Measurements from ENCODE around the gene RPP14. TPM values are rescaled to one million over a fixed set of nuclear protein-coding genes. Genes with fewer than 3 reads are reported as not detected.
"Not testable (repeated sequence)": the region's sequence is repeated elsewhere in the genome, so short reads cannot be mapped to it uniquely, and the experiment has no call there.

Gene RPP14
- total RNA-seq, 1 donor from 2014 or later, result 16.1 TPM

DNA sequence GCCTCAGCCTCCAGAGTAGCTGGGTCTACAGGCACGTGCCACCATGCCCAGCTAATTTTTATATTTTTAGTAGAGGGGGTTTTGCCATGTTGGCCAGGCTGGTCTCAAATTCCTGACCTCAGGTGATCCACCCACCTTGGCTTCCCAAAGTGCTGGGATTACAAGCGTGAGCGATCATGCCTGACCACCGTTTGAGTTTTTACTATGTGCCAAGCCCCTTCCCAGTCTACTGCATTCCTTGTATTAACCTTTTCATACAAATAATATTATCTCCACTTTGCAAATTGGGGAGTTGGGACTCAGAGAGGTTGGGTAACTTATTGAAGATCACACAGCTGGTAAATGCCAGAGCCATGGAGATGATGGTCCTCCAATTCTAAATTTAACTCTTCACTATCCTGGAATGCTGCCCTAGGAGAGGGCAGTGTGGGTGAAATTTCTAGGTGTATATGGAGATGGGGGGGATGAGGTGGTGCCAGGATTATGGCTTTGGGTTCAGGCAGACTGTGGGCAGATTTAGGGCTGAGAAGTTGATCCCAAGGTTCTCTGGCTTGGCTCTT is 25.6 kb downstream of the RPP14 start:
- no peak for DNase-seq (ENCODE audit: low spot score)

DNA sequence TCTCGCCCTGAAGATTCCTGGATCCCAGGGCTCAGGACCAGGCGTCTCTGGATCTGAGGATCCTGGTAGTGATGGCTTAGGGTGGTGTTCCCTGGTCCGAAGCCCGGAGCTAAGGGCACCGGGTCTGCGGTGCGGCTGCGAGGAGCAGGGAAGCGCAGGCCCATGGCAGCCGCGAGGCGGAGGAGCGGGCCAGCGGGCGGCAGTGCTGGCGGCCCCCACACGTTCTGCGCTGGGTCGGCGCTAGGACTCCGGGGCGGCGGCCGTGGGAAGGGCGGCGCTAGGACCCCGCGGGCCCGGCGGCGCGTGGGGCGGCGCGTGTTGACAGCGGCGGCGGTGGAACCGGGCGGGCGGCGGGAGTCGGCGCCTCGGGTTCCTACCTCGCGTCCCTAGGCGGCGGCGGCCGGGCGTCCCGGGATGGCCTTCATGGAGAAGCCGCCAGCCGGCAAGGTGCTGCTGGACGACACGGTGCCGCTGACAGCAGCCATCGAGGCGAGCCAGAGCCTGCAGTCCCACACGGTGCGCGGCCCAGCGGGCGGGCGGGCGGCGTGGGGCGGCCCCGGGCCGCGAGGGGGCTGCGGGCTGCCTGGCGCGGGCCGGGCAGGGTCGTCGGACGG is 26.6 kb downstream of the RPP14 start, which contains the start of gene PXK:
Gene PXK, plus strand, starts transcription at position 318 of the 614 bp plus-strand sequence. Its CDS starts 97 bp downstream, at position 415.
- peak; percentile 95 for DNase-seq (ENCODE audit: low spot score)

DNA sequence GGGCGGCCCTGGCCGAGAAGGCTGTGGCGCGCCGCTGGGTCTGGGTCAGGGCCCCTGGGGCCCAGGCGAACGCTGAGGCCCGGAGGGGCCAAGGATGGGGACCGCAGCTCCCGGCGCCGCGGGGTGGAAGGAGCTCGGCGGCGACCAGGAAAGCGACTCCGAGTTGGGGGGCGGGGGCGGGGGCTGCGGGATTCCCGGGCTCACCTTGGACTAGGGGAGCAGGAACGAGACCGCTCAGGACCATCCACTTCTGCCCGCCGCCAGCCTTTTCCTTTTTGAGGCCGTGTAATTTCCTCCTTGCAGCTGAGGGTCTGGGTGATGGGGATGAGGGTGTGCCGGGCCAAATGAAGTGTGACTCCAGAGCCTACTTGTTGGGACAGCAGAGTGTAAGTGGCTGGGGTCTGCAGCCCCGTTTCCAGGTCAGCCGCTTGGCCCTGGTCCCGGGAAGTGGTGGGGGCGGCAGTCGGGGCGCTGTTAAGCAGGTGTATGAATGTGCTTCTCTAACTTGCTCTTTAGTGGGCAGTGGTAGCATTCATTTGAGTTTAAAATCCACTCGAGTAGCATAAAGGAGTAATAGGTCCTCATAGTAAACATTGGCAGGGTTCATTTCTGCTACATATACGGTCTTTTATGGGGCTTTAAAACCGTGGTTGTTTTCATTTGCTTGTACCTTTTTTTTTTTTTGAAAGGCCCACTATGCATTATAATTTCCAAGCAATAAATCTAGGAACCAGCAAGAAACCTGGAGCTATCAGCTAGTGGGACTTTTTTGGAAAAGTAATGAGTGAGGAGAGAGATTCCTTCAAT is 27.4 kb downstream of the RPP14 start:
- DNase-seq (ENCODE audit: low spot score), result no peak

DNA sequence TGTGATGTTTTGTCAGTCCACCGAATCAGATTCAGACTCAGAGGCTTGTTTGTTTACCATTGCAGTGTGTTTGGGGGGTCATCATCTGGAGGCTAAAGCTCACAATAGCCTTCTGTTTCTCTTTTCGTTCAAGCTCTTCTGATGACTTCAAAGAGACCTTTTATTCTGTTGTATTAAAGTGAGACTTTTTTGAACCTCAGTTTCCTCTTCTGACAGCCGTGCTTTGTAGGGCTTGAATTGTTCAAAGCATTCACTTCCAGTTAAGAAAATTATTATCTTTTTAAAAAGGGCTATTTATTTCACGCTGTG is 27.9 kb downstream of the RPP14 start:
- DNase-seq (ENCODE audit: low spot score), result no peak

DNA sequence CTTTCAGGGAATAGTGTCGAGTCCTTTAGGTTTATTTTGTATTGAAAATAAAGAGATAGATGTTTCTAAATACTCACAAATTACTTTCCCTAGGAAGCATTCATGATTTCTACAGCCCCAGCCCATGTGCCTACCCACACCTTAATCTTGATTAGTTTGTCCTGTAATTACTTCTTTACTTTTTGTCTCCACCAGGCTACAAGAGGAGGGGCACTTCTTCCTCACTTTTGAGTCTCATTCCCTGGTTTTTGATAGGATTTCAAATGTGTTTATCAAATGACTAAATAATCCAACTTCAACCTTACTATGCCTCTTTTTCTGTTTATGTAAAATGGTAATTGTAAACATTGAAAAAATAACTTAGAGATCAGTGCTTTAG is 28.4 kb downstream of the RPP14 start:
- DNase-seq (ENCODE audit: low spot score), result no peak

DNA sequence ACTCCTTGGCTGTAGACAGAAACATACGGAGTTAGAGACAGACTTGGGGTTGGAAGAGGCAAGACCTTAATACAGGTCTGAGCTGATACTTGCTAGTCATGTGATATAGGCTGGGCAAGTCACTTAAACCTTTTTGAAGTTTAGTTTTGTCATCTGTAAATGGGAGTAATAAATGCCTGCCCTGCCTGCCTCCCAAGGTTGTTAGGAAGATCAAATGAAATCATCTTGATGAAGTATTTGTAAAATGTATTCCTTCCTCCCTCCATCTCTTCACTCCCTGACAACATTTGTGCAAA is 29.6 kb downstream of the RPP14 start:
- no peak for DNase-seq (ENCODE audit: low spot score)

DNA sequence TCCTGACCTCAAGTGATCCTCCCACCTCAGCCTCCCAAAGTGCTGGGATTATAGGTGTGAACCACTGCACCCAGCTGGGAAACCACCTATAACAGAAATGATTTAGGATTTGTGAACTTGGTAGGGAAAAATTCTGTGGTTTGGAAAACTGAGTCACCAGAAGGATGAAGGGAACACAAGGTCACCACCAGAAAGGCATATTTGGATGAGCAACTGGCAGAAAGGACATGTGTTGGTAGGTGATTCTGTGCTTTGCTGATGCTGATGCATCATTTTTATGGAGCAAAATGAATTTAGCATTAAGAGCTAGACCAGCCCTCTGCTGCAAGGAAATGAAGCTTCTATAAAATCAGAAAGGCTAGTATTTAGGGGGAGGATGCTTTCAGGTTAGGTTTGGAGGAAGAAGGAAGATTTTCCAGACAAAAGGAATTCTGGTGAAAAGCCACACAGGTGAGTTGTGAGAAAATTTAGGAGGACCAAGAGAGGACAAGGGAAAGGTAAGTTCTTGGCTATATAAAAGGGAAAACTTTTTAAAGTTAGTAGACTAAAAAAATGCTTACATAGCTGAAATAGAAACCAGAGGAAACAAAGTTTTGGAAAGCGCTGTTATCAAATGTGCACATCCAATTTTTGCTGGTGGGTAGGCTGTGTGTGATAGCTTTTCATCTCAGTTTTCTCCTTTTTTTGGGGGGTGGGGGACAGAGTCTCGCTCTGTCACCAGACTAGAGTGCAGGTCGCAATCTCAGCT is 30.3 kb downstream of the RPP14 start:
- DNase-seq (ENCODE audit: low spot score), result no peak

DNA sequence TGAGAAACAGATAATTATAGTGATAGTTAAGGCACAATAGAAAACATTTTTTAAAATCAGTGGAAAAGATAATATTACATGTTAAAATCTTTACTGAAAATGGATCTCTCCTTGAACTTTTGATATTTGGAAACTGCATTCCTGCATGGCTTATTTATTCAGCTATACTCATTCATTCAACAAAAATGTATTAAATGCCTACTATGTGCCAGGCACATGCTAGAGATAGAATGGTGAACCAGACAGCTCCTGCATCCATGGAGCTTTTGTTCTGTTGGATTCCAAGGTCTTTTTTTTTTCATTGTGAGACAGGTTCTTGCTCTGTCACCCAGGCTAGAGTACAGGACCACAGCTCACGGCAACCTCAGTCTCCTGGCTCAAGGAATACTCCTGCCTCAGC is 31.1 kb downstream of the RPP14 start:
- DNase-seq (ENCODE audit: low spot score), result no peak

DNA sequence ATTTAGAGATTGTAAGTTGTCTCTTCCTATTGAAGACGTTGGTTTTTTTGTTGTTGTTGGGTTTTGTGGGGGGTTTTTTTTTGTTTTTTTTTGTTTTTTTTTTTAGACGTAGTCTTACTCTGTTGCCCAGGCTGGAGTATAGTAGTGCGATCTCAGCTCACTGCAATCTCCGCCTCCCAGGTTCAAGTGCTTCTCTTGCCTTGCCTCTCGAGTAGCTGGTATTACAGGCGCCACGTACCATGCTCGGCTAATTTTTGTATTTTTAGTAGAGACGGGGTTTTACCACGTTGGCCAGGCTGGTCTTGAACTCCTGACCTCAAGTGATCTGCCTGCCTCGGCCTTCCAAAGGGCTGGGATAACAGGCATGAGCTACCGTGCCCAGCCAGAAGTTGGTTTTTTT is 33.1 kb downstream of the RPP14 start:
- not testable (repeated sequence) for DNase-seq (ENCODE audit: low spot score)

DNA sequence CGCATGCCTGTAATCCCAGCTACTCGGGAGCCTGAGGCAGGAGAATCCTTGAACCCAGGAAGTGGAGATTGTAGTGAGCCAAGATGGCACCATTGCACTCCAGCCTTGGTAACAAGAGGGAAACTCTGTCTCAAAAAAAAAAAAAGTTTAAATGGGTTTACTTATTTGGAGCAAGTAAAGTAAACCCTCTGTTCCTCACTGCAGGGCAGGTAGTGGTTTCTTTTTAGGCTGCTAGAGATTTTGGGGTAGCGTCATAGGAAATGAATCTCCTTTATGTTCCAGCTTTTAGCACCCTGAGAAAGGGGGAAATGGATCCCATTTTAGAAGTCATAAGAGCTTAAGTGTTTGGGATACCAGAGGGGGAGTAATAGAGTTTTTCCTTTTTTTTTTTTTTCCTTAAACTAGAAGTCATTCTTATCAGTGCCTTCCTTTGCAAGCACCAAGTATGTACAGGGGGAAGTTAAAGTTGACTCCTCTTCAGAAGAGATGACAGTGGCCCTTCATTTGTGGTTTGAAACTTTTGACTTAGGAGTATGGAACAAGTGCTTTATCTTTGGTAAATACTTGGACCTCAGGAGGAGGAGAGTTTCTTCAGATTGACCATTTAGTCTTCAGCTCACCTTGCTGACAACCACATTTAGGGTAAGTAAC is 34.7 kb downstream of the RPP14 start:
- no peak for DNase-seq (ENCODE audit: low spot score)

DNA sequence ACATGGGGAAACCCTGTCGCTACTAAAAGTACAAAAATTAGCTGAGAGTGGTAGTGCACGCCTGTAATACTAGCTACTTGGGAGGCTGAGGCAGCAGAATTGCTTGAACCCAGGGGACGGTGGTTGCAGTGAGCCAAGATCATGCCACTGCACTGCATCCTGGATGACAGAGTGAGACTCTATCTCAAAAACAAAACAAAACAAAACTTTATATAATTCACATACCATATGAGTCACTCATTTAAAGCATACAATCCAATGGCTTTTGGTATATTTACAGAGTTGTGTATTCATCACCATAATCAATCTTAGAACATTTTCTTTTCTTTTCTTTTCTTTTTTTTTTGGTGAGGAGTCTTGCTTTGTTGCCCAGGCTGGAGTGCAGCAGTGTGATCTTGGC is 35.3 kb downstream of the RPP14 start:
- DNase-seq (ENCODE audit: low spot score), result no peak

DNA sequence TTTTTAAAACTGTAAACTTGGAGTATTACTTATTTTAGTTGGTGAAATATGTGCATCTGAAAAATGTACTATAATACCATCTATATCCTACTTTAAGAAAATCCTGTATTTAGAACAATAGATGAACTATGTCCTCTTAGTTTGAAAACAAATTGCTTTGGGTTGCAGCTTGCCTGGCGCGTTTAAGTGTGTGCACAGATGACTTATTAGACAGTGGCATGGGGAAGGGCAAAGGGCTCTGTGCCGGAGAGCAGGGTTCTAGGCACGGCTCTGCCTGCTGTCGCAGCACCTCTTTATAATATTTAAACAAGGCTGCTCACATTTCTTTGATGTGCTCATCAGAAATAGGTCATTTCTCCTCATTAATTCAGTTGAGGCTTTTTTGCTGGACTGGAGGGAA is 36.6 kb downstream of the RPP14 start:
- DNase-seq (ENCODE audit: low spot score), result no peak

DNA sequence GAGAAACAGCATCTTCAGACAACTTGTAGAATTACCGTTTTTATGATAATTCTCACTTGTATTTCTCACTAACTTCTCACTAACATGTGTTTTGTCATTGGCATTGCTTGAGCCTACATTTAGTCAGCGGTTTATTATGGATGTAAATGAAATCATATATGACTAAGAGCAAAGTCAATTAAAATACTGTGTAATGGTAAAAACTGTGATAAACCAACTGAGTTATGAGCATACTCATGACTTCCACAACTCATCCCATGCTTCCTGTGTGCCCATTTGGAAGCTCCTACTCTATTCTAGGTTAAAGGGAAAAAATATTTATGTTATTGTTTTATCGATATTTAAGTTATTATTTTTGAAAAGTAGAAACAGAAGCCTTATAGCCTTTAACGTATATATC is 39.4 kb downstream of the RPP14 start:
- DNase-seq (ENCODE audit: low spot score), result no peak

DNA sequence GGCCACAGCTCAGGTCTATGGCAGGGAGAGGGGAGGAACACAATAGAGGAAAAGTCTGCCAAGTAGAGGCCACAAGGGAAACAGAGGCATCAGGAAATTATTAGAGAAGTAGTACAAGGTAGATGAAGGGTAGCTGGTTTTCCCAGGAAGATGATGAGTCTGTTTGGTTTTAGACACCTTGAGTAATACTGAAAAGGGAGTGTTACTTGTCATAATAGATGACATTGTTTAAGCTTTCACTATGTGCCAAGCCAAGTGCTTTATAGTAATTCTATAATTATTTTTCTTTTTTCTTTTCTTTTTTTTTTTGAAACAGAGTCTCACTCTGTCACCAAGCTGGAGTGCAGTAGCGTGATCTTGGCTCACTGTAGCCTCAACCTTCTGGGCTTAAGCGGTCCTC is 40.3 kb downstream of the RPP14 start:
- no peak for DNase-seq (ENCODE audit: low spot score)

DNA sequence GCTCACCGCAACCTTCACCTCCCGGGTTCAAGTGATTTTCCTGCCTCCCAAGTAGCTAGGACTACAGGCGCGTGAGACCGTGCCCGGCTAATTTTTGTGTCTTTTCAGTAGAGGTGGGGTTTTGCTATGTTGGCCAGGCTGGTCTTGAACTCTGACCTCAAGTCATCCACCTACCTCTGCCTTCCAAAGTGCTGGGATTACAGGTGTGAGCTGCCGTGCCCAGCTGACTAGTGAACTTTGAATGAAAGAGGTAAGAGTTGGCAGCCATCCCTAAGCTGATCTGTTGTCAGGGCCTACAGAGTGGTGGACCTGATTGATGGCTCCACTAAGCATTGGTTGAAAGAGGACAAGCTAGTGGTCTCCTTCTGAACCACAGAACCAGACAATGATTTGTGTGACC is 41.9 kb downstream of the RPP14 start:
- no peak for DNase-seq (ENCODE audit: low spot score)

DNA sequence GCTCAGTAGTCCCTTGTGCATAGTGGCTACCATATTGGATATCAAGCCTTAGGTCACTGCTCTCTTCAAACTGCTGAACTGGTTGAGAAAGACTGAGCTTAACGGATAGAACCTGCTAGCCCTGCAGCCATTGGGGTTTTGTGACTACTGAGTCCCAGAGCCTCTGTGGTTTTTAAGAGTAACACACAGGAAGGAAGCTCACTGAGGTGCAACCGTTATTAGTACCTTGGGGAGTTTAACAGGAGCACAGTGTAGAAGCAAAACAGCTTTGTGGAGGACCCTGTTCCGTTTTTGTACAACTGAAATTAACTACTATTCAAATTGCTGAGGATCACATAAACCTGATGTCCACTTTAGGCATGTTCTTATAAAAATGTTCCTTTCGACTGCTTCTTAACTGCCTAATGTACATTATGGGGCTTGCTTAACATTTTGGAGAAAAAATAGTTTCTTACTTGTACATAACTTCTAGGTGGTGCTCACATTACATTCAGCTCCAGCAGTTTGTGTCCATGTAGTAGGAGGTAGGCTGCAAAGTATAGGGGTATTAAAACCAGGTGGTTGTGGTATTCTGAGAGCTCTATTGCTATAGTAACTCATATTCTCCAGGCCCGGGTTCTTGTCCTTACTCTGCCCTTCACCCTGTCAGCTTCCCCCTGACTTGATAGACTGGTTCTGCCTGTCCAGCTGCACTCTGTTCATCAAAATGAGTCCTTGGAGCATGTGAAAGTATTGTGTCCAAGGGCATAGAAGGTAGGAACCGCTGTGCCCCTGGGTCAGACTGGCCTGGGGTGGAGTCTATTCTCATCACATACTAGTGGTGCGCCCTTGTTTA is 44.0 kb downstream of the RPP14 start:
- no peak for DNase-seq (ENCODE audit: low spot score)

DNA sequence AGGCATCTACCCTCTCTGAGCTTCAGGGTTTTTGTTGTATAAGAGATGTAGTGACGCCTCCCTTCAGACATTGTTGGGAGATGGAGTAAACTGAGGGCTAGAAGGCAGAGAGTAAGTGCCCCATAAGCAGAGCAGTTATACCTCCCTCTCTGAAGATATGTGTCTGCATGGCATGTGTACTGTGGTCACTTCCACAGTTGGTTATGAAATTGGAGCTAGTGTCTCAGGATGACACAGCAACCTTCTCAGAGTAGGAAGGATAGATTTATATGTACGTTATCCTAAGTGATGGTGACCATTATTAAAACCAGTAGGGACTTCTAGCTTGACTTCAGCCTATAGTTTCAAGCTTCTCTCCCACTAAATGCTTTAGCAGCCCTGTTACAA is 44.6 kb downstream of the RPP14 start:
- DNase-seq (ENCODE audit: low spot score), result no peak

DNA sequence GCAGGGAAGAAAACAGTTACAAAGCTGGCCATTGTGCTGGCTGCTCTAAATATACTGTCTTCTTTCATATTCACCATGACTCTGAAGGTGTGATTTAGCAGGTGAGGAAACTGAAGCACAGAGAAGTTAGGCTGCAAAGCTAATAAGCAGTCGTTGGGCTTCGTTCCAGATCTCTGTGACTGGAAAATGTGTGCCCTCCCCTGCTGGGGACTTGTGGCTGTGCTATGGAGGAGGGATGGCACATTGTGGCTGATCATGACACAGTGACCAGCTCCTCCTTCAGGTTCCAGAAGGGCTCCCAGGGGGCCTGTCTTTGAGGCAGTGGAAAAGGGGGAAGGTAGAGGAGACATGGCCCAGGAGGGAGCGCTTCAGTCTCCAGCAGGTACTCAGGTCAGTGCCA is 45.9 kb downstream of the RPP14 start:
- DNase-seq (ENCODE audit: low spot score), result no peak

DNA sequence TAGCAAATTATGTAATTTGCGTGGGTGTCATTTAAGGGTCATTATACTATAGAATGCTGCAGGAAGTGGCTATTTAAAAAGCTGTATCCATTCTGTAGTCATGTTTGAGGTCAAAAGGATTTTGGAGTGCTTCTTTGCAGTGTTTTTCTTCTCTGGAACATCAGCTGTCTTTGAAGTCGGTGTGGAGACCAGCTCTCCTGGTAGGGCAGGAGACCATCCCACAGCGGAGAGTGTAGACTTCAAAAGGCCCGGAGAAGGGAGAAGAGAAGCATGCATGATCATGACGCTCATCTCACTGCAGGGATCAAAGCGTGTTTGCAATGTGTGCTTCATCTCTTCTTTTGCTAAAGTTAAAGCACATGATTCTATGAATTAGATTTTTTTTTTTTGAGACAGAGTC is 46.6 kb downstream of the RPP14 start:
- DNase-seq (ENCODE audit: low spot score), result no peak

DNA sequence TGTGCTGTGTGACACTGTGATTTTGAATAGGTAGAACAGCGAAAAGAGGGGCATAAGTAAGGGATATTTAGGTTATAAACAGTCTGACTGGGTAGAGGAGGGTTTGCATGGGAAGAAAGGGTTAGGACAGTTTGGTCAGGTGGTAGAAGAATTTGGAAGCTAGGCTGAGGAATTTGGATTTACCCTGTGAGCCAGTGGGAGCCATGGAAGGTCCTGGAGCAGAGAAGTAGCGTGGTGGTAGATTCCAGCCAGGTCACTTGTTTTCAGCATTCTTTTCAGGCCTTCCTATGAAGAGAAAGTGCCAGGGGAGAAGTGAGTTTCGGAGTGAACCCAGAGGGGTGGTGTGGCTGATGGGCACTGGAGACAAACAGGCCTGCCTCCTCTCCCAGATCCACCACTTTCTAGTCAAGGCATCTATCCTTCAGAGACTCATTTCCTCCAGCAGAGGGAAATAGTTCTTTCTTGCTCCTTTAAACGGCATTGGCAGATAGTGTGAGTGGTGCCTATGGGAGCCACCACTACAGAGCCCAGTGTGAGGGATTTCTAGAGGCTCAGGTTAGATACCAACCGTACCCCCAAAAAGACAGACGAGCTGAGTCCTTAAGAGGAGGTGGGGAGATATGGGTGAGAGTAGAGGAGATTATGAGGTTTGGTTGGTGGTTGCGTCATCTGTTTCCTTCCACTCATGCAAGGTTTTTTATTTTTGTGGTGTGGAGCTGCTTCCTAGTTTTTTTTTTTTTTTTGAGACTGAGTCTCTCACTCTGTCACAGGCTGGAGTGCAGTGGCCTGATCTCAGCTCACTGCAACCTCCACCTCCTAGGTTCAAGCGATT is 47.9 kb downstream of the RPP14 start:
- no peak for DNase-seq (ENCODE audit: low spot score)
